Medulla oblongata (tissue), 1 donor: ENCODE data around the gene RAPGEF2.
"Not testable (repeated sequence)": the region's sequence is repeated elsewhere in the genome, so short reads cannot be mapped to it uniquely, and the experiment has no call there.

ENCODE experiments used
- DNase-seq: peaks from one replicate; pipeline ENCODE4 v3.0.0-alpha.2; 2015; ENCODE audit errors: extremely low spot score

RAPGEF2 gene, protein sequence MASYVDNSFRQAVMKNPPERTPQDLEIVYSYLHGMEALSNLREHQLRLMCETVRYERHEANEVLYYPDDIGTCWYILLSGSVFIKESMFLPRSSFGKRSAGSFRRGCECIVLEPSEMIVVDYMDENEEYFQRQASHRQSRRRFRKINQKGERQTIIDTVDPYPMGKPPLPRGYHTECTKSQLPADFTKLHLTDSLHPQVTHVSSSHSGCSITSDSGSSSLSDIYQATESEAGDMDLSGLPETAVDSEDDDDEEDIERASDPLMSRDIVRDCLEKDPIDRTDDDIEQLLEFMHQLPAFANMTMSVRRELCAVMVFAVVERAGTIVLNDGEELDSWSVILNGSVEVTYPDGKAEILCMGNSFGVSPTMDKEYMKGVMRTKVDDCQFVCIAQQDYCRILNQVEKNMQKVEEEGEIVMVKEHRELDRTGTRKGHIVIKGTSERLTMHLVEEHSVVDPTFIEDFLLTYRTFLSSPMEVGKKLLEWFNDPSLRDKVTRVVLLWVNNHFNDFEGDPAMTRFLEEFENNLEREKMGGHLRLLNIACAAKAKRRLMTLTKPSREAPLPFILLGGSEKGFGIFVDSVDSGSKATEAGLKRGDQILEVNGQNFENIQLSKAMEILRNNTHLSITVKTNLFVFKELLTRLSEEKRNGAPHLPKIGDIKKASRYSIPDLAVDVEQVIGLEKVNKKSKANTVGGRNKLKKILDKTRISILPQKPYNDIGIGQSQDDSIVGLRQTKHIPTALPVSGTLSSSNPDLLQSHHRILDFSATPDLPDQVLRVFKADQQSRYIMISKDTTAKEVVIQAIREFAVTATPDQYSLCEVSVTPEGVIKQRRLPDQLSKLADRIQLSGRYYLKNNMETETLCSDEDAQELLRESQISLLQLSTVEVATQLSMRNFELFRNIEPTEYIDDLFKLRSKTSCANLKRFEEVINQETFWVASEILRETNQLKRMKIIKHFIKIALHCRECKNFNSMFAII (N-terminal part only)

DNA sequence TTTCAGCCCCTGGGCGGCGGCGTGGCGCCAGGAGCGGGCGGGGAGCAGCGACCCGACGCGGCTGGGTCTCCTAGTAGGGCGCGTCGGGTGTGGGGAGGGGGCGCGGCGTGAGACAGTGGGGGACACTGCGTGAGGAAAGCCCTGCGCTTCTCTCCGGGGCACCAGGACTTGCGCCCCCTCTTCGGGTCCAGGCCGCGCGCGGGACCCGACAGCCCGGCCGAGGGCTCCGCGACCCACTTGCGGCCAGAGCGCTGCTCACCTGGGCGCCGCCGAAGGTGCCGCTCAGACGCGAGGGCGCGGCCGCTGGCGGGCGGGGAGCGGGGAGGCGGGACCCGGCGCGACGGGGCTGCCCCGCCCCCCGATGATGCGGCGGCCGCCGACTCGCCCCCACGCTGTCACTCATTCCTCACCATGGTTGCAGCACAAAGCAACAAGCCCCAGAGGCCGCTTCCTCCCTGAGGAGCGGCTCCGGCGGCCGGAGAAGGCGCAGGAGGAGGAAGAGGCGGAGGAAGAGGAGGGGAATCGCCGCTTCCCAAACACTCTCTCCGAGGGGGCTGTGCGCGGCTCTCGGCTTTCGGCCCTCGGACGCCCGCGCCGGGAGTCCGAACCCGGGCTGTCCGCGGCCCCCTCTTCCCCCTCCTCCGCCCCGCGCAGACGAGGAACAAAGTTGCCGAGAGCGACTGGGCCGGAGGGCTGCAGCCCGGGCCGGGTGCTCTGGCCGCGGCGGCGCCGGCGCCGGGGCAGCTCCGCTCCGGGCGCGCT lies at the start of gene RAPGEF2:
TSS of gene RAPGEF2 (plus strand) at position 458 of the 762 bp plus-strand sequence. CDS start 1,084 bp downstream, outside the sequence.
- DNase-seq: peak; percentile 97

DNA sequence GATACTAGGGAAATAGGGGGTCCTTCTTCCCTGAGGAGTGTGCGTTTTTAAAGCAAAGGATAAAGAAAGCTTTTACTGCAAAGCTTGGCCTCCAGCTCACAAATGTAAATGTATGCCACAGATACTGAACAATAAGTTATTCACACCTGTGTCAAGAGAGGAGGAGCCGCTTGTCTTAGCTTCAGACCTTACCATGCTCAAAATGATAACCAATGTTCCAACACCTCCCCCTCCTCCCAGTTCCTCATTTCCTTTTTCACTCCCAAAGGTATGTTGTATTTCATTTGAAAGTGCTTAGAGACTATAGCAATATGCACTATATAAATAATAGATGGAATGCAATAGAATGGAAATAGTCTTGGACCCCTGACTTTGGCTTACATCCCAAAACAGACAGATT lies 47.0 kb upstream of the RAPGEF2 start:
- no peak for DNase-seq

DNA sequence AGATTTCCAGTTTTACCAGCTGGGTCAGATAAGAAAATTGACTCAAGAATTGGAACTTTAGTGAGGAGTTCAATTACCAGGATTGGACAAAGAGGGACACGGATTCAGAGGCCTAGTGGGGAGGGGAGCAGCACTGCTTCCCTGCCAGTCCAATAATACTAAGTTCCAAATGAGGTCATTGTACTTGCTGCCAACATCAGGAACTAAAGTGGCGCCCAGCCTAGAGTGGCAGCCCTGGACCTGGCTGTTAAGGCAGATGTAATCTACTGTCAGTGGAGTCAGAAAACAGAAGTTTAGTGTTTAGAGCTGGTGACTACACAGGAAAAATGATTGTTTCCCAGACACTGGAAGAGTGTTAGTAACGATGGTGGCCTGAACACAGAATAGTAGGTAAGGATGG lies 42.7 kb upstream of the RAPGEF2 start:
- peak; percentile 77 for DNase-seq

DNA sequence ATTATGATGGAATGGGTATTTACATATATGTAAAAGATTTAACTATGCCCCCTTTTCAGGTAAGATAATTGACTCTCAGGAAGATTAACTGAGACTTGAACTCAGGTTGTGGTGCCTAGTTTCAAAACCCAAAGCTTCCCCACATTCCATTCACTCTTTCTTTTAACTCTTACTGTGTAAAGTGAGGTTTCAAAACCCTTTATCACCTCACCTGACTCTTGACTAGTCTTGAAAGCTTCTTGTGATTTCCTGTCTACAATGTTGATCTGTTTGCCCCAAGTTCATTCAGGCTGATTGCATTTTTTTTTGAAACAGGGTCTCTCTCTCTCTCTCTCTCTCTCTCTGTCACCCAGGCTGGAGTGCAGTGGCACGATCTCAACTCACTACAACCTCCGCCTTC lies 40.5 kb upstream of the RAPGEF2 start:
- no peak for DNase-seq

DNA sequence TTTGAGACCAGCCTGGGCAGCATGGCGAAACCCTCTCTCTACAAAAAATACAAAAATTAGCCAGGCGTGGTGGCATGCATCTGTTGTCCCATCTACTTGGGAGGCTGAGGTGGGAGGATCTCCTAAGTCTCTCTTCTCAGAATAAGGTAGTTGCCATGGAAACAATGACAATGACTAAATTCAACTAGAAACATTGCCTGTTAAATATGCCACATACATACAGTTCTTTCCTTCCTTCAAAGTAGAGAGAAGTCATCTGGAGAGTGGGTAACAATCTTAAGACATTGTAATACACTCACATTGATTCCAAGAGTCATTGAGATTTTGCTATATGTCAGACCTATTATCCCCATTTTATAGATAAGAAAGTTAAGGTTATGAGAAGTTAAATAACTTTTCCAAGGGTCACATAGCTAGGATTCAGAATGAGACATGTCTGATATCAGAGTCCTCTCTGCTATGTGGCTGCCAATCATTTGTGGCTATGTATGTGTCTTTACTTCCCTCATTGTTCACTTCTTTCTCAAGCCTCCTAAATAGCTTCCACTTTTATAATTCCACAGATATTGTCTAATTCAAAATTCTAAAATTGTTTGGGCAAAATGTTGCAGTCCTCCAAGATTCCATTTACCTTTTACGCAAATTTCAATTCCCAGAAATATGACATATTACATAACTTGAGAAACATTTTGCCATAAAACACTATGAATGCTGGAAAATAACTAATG lies 37.2 kb upstream of the RAPGEF2 start:
- no peak for DNase-seq

DNA sequence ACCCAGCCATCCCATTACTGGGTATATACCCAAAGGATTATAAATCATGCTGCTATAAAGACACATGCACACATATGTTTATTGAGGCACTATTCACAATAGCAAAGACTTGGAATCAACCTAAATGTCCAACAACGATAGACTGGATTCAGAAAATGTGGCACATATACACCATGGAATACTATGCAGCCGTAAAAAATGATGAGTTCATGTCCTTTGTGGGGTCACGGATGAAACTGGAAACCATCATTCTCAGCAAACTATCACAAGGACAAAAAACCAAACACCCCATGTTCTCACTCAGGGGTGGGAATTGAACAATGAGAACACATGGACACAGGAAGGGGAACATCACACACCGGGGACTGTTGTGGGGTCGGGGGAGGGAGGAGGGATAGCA lies 34.7 kb upstream of the RAPGEF2 start:
- not testable (repeated sequence) for DNase-seq

DNA sequence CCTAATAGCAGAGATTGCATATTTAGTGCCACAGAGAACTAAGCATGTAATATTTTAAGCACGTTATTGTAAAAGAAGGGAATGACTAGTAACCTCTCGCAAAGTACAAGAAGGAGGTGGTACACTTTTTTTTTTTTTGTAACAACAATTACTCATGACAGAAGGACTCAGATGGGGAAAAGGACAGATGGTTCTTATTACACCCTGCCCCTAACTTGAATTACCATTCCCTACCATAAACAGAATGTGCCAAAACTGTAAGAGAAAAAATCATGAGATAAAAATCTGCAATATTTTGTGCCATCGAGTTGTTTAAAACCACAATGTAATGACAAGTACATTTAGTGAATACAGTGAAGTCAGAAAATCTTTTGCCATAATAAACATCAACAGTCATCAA lies 33.0 kb upstream of the RAPGEF2 start:
- DNase-seq: no peak

DNA sequence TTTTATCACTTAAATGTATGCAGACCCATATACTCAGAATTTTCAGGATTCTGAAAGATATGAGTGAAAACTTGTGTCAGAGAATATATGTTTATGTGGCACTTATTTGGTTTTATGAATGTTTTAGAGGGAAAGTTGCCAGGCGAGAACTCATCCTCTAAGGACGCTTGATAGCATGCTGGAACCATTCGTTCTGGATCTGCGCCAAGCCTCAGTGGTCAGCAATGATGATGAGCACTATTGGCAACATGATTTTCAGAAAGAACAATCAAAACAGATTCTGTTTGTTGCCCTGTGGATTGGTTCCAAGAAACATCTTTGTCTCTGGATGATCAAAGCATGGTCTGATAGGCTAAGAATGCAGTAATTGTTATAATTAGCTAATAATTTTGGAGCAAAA lies 32.1 kb upstream of the RAPGEF2 start:
- DNase-seq: peak; percentile 37

DNA sequence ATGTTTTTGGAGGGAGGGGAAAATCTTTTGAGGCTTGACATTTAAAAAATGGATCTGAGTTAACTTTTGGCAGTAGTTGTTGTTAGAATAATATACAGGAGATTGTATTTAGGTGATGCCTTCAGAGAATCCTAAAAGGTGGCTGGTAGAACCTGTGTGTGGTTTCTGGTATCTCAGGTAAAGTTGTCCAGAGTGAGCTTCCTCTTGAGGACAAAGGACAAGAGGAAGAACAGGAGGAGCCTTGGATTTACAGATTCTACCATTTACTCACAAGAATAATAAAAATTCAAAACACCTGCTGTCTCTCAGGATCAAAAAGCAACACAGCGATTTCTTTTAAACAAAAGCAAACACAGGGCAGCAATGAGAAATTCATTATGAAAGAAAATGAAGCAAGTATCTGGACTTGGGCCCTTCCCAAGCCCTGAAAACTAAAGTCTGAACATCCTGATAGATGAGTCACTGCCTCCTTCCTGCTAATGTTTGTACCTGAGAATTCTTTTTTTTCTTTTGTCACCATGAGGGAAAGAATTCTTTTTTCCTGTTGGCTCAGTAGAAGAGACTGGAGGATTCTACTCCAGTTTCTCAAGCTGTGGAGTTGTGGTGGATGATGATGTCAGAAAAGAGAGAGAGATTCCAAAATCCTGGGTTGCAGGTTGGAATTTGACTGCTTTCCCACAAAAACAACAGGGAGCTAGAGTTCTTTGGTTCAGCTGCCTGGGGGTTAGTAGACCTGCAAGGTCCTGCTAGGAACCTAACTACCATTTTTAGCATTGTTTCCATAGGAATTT lies 31.5 kb upstream of the RAPGEF2 start:
- no peak for DNase-seq

DNA sequence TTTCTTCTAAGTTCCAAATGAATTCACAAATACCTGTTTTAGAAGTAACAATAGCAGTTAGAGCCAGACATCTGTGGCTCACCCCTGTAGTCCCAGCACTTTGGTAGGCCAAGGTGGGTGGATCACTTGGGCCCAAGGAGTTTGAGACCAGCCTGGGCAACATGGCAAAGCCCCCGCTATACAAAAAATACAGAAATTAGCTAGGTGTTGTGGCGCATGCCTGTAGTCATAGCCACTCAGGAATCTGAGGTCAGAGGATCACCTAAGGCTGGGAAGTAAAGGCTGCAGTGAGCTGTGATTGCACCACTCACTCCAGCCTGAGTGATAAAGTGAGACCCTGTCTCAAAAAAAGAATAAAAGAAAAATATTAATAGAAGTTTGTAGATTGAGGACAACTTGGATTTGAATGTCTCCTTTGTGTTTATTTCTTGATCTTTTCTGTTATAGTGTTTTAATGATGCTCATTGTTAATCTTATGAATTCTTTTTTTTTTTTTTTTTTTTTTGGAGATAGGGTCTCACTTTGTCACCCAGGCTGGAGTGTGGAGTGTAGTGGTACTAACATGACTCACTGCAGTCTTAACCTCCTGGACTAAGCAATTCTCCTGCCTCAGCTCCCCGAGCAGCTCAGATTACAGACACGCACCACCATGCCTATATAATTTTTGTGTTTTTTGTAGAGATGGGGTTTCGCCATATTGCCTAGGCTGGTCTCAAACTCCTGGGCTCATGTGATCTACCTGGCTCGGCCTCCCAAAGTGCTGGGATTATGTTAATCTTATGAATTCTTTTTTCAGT lies 30.7 kb upstream of the RAPGEF2 start:
- no peak for DNase-seq

DNA sequence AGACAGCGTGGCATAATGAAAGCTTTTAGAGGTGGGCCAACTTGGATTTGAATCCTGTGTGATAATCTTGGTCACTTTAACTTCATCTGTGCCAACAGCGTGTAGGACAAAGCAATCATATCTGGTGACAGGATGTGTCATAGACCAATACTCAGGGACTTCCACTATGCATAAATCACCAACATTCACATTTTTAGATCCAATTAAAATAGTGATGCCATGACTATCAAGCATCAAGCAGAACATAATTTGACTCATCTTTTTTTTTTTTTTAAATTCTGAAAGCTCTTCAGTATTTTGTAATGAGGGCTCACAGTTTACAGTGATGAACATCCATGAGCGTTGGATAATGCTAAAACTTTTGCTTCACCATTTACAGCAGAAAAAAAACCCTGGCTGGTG lies 27.3 kb upstream of the RAPGEF2 start:
- DNase-seq: no peak

DNA sequence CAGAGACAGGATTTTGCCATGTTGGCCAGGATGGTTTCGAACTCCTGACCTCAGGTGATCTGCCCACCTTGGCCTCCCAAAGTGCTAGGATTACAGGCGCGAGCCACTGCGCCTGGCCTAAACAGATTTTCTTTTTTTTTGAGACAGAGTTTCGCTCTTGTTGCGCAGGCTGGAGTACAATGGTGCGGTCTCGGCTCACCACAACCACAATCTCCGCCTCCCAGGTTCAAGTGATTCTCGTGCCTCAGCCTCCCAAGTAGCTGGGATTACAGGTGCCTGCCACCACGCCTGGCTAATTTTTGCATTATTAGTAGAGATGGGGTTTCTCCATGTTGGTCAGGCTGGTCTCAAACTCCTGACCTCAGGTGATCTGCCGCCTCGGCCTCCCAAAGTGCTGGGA lies 25.9 kb upstream of the RAPGEF2 start:
- not testable (repeated sequence) for DNase-seq

DNA sequence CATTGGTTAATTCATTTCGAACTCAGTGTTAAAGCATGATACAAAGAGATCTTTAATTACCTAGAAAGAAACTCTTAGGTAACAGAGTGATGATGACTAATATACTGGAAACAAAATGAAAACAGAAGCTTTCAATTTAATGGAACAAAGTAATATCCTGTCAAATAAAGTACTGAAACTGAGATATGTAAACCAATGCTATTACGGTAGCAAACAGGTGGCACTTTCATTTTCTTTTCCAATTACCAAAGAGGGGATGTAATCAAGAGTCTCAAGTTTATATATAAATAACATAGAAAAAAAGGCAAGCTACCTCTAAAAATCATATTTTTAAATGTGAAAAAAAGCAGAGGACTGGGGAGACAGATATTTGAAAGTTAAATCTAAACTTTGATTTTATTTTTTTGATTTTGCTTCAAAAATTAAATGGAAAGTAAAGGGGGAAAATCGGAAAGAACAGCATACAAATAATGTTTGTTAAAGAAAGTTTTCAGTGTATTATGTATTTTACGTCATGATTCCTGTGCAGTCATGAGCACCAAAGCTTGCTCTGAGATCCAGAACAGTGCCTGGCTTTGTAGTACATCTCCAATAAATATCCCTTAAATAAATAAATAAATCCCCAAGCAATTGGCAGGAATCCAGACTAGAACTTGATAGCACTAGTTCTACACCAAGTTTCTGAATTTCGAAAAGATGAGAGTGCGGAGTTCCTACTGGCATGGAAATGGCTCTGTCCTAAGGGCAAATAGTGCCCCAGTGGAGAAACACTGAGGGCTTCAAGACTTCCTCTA lies 25.0 kb upstream of the RAPGEF2 start:
- DNase-seq: no peak

DNA sequence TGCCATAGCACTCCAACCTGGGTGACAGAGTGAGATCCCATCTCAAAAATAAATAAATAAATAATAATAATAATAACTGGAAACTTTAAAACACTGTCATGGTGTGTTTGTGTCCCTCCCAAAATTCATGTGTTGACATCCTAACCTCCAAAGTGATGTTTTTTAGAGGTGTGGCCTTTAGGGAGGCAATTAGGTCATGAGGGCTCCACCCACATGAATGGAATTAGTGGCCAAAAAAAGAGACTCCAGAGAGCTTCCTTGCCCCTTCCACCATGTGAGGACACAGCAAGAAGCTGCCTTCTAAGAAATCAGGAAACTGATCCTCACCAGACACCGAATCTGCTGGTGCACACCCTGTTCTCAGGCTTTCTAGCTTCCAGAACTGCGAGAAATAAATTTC lies 23.8 kb upstream of the RAPGEF2 start:
- DNase-seq: no peak

DNA sequence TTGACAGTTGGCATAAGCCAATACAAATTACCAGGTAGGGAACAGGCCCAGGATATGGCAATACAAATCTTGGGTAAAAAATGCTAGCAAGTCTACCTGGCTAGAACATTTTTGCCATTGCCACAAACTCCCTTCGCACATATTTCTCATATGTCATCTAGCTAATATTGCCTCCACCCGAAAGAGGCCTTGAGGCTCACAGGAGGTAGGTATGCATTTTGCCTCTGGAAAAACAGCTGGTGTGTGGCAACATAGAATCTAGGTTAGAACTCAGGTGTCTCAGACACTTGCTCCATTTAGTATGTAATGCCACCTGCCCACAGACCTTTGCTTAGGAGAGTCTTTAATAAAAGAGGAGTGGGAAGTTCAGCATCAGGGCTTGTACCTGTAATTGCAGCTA lies 16.3 kb upstream of the RAPGEF2 start:
- no peak for DNase-seq

DNA sequence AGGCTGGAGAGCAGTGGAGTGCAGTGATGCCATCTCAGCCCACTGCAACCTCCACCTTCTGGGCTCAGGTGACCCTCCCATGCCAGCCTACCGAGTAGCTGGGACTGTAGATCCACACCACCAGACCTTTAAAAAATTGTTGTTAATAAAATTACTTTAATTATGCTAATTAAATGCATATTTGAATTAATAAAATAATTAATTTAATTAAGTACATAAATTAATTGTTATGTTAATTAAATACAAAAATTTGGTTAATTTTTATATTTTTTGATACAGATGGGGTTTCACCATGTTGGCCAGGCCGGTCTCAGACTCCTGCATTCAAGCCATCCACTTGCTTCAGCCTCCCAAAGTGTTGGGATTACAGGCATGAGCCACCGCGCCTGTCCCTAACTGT lies 12.6 kb upstream of the RAPGEF2 start:
- DNase-seq: no peak

DNA sequence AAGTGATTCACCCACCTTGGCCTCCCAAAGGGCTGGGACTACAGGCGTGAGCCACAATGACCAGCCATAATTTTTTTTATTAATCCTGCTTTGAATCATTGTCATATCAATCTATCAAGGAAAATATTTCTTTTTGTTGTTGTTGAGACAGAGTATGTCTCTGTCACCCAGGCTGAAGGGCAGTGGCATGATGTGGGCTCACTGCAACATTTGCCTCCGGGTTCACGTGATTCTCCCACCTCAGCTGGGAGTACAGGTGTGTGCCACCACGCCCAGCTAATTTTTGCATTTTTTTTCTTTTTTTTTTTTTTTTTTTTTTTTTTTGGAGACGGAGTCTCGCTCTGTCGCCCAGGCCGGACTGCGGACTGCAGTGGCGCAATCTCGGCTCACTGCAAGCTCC lies 8.7 kb upstream of the RAPGEF2 start:
- not testable (repeated sequence) for DNase-seq

DNA sequence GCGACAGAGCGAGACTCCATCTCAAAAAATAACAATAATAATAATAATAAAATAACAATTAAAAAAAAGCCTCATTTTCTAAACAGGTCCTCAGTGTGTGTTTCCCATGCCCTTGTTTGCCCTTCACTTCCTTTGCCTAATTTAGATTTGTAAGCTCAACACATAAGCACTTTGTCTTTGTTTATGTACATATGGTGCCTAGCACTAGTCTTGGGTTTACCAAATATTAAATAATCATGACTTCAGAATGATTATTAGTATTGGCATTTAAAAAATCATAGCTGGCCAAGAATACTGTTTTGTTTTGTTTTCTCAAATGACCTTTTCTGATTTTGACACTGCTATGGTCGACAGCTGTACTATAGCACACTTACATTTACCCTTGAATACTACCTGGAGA lies 6.4 kb upstream of the RAPGEF2 start:
- DNase-seq: no peak

DNA sequence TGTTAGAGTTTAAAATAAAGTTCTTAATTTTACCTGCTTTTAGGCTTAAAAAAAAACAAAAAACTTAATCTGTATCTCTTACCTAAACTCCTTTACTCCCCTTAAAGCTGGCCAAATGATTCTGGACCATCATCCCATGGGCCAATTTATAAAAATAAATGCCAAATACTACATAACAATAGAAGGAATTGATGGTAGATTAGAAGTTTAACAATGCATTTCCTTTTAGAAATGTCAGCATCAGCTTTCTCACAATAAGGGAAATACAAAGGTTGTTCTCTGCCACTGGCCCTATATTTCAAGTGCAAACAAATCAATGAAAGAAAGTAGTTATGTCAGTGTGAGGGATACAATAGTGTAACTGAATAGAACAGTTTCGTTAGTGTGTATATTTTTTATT lies 5.7 kb upstream of the RAPGEF2 start:
- no peak for DNase-seq
